22Rv1 (cell line): ENCODE measurements around the gene CEP120.

Source experiments
- CTCF ChIP-seq: fragments of 450-650 bp; IDR thresholded peaks from 2 replicates; pipeline ENCODE4 v1.5.1; 2017; ENCODE audit warnings: mild to moderate bottlenecking
- ZFX ChIP-seq: fragments of 450-650 bp; IDR thresholded peaks from 2 replicates; pipeline ENCODE4 v1.6.1; 2017; ENCODE audit warnings: antibody characterized with exemption, borderline replicate concordance

GRCh38 chr5:123391009-123391408 is 32.2 kb downstream of the CEP120 start:
- TF ChIP-seq CTCF (no peak), ZFX (no peak)
